ENCODE data around the gene OR52B6.

The OR52B6 gene, protein sequence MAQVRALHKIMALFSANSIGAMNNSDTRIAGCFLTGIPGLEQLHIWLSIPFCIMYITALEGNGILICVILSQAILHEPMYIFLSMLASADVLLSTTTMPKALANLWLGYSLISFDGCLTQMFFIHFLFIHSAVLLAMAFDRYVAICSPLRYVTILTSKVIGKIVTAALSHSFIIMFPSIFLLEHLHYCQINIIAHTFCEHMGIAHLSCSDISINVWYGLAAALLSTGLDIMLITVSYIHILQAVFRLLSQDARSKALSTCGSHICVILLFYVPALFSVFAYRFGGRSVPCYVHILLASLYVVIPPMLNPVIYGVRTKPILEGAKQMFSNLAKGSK

DNA sequence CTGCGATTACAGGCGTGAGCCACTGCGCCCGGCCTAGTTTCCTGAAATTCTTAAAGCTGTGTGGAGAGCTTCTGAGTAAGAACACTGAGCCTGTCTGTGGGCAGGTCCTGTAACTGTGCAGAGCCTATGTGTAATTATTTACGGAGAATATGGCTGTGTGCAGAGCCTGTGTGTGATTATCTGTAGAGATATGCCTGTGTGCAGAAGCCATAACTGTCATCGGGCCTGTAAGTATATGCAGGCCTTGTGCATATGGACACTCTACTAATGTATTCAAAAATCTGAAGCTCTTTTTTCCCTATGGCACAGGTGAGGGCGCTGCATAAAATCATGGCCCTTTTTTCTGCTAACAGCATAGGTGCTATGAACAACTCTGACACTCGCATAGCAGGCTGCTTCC lies at the start of gene OR52B6:
Gene OR52B6, plus strand, starts transcription at position 301 of the 400 bp plus-strand sequence. Its CDS starts 0 bp downstream, at position 301.
- Histone ChIP-seq H3K27me3 (ENCODE audit: control insufficient read depth, insufficient read depth, low read length) (no peaks in the 10 kb centered on the region), H3K4me3 (ENCODE audit: low read length) (no peak within 1 kb of the TSS), H3K27ac (ENCODE audit: low read length) (no peak within 1 kb of the TSS), H3K4me1 (ENCODE audit: control insufficient read depth, low read depth, low read length) (no peaks in the 10 kb centered on the region), H3K9me3 (ENCODE audit: control insufficient read depth, low read depth, low read length) (no peaks in the 10 kb centered on the region), H3K9ac (ENCODE audit: low read length) (no peak within 1 kb of the TSS), H3K36me3 (ENCODE audit: control insufficient read depth, low read depth, low read length) (no peaks in the 10 kb centered on the region)

- H3K9me3 ChIP-seq (ENCODE audit: control insufficient read depth, low read depth, low read length): no peaks in the 10 kb centered on the region
- H3K4me1 ChIP-seq (ENCODE audit: control insufficient read depth, low read depth, low read length): no peaks in the 10 kb centered on the region
- H3K9ac ChIP-seq (ENCODE audit: low read length): no peak overlapping the region
- H3K4me3 ChIP-seq (ENCODE audit: low read length): no peak overlapping the region
- H3K27me3 ChIP-seq (ENCODE audit: control insufficient read depth, insufficient read depth, low read length): no peaks in the 10 kb centered on the region
- H3K36me3 ChIP-seq (ENCODE audit: control insufficient read depth, low read depth, low read length): no peaks in the 10 kb centered on the region
- H3K27ac ChIP-seq (ENCODE audit: low read length): no peak overlapping the region
Observed at GRCh38 chr11:5531053-5531831, 49.4 kb upstream of the OR52B6 start.

DNA sequence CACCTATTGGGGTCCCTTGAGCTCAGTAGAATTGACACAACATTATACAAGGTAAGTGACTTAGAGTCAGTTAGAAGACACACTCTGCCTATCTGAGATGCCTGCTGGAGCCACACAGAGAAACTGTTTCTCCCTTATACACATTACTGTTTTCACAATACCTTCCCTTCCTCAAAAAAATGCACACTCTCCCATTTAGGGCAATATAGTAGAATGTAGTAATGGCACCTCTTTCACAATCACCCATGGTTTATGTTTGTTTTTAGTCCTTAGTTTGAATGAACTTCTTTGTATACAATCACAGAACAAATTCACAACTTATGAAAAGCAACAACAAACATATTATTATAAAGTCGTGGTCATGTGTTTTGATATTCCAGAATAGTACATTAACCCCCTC lies 46.6 kb upstream of the OR52B6 start:
- H3K9ac ChIP-seq (ENCODE audit: low read length): no peak overlapping the region
- no peaks in the 10 kb centered on the region for H3K9me3 ChIP-seq (ENCODE audit: control insufficient read depth, low read depth, low read length)
- no peak overlapping the region for H3K4me3 ChIP-seq (ENCODE audit: low read length)
- H3K27ac ChIP-seq (ENCODE audit: low read length): no peak overlapping the region
- H3K4me1 ChIP-seq (ENCODE audit: control insufficient read depth, low read depth, low read length): no peaks in the 10 kb centered on the region
- H3K27me3 ChIP-seq (ENCODE audit: control insufficient read depth, insufficient read depth, low read length): no peaks in the 10 kb centered on the region
- no peaks in the 10 kb centered on the region for H3K36me3 ChIP-seq (ENCODE audit: control insufficient read depth, low read depth, low read length)

DNA sequence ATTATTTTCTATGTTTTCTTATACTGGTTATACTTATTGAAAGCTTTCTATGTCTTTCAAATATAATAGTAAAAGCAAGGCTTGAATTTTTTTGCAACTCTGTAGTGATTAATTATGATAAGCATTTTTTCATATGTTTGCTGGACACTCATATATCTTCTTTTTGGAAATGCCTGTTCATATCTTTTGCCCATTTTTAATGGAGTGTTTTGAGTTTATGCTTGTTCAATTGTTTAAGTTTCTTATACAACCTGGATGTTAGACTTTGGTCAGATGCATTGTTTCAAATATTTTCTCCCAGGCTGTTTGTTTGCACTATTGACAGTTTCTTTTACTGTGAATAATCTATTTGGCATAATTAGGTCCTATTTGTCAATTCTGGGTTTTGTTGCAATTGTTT lies 44.2 kb upstream of the OR52B6 start:
- Histone ChIP-seq H3K9me3 (ENCODE audit: control insufficient read depth, low read depth, low read length) (no peaks in the 10 kb centered on the region), H3K27me3 (ENCODE audit: control insufficient read depth, insufficient read depth, low read length) (no peaks in the 10 kb centered on the region), H3K27ac (ENCODE audit: low read length) (no peak overlapping the region), H3K9ac (ENCODE audit: low read length) (no peak overlapping the region), H3K4me3 (ENCODE audit: low read length) (no peak overlapping the region), H3K36me3 (ENCODE audit: control insufficient read depth, low read depth, low read length) (no peaks in the 10 kb centered on the region), H3K4me1 (ENCODE audit: control insufficient read depth, low read depth, low read length) (no peaks in the 10 kb centered on the region)

DNA sequence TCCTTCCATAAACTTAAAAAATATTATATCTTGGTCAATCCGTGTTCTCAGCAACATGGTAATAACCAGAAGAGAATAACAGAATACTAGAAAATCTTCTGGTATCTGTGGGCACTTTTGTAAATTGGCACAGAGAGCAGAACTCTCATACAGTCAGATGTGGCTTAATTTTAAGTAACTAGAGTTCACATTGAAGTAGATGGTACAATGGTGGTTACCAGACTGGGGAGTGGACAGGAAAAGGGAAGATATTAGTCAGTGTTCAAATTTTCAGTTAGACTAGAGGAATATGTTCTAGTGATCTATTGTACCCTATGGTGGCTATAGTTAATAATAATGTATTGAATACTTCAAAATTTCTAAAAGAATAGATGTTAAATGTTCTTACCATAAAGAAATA lies 39.2 kb upstream of the OR52B6 start:
- Histone ChIP-seq H3K27me3 (ENCODE audit: control insufficient read depth, insufficient read depth, low read length) (no peaks in the 10 kb centered on the region), H3K27ac (ENCODE audit: low read length) (no peak overlapping the region), H3K9me3 (ENCODE audit: control insufficient read depth, low read depth, low read length) (no peaks in the 10 kb centered on the region), H3K9ac (ENCODE audit: low read length) (no peak overlapping the region), H3K4me1 (ENCODE audit: control insufficient read depth, low read depth, low read length) (no peaks in the 10 kb centered on the region), H3K36me3 (ENCODE audit: control insufficient read depth, low read depth, low read length) (no peaks in the 10 kb centered on the region), H3K4me3 (ENCODE audit: low read length) (no peak overlapping the region)

- Histone ChIP-seq H3K27ac (ENCODE audit: low read length) (no peak overlapping the region), H3K36me3 (ENCODE audit: control insufficient read depth, low read depth, low read length) (no peaks in the 10 kb centered on the region), H3K9ac (ENCODE audit: low read length) (no peak overlapping the region), H3K27me3 (ENCODE audit: control insufficient read depth, insufficient read depth, low read length) (no peaks in the 10 kb centered on the region), H3K4me3 (ENCODE audit: low read length) (no peak overlapping the region), H3K4me1 (ENCODE audit: control insufficient read depth, low read depth, low read length) (no peaks in the 10 kb centered on the region), H3K9me3 (ENCODE audit: control insufficient read depth, low read depth, low read length) (no peaks in the 10 kb centered on the region)
Observed at GRCh38 chr11:5546457-5546856, 34.2 kb upstream of the OR52B6 start.

- H3K27me3 ChIP-seq (ENCODE audit: control insufficient read depth, insufficient read depth, low read length): no peaks in the 10 kb centered on the region
Observed at GRCh38 chr11:5547982-5548381, 32.7 kb upstream of the OR52B6 start.

DNA sequence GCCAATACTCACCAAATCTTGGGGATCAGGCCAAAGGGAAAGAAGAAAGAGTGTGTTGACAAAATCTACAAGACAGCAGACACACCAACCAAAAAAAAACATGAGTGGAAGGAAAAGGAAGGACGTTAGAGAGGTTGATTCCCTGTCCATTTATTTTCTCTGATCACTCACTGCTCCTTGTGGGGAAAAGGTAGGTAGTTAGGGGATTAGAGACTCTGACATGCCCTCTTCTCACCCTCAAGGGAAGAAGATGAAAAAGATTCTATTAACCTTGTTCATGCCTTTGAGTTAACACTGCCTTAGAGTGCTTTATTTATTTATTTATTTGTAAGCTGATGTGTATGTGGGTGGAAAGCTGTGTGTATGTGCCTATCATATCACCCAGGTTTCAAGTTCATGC lies 32.2 kb upstream of the OR52B6 start, which contains the start of gene OR52H1:
Gene OR52H1, minus strand, starts transcription at position 101 of the 400 bp plus-strand sequence. CDS start 3,035 bp downstream, outside the sequence.
- Histone ChIP-seq H3K4me1 (ENCODE audit: control insufficient read depth, low read depth, low read length) (no peaks in the 10 kb centered on the region), H3K27ac (ENCODE audit: low read length) (no peak within 1 kb of the TSS), H3K27me3 (ENCODE audit: control insufficient read depth, insufficient read depth, low read length) (no peaks in the 10 kb centered on the region), H3K4me3 (ENCODE audit: low read length) (no peak within 1 kb of the TSS), H3K9ac (ENCODE audit: low read length) (no peak within 1 kb of the TSS), H3K36me3 (ENCODE audit: control insufficient read depth, low read depth, low read length) (no peaks in the 10 kb centered on the region), H3K9me3 (ENCODE audit: control insufficient read depth, low read depth, low read length) (no peaks in the 10 kb centered on the region)

More at GRCh38 chr11:5547982-5548381, 32.7 kb upstream of the OR52B6 start:
- no peak overlapping the region for H3K9ac ChIP-seq (ENCODE audit: low read length)
- H3K36me3 ChIP-seq (ENCODE audit: control insufficient read depth, low read depth, low read length): no peaks in the 10 kb centered on the region
- H3K4me1 ChIP-seq (ENCODE audit: control insufficient read depth, low read depth, low read length): no peaks in the 10 kb centered on the region
- no peak overlapping the region for H3K27ac ChIP-seq (ENCODE audit: low read length)
- no peaks in the 10 kb centered on the region for H3K9me3 ChIP-seq (ENCODE audit: control insufficient read depth, low read depth, low read length)
- no peak overlapping the region for H3K4me3 ChIP-seq (ENCODE audit: low read length)

DNA sequence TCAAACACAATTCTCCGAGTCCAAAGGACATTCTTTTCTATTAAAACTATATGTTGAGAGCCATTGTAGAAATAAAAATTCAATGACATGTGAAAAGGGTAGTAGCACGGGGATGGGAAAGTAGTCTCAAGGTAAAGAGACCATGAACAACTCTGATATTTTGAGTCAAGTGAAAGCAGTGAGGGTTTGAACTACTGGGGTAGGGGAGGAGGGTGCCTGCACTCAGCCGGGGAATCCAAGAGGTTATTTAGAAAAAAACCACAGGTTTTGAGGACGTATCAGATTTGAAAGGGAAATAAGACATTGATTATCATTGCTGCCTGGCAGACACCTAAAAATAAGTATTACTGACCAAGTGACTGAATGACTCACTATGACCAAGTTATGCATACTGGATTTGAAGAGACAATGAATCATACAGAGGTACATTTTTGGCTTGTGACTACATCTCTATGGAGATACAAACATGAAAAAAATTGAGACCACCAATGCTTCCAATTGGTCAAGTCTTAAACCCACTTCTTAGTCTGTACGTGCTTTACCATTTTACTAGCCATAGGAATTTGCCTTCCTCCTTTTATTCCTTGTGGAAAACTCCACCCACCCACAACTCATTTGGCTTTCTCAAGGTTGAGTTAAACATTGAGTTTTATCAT lies 30.1 kb upstream of the OR52B6 start:
- Histone ChIP-seq H3K36me3 (ENCODE audit: control insufficient read depth, low read depth, low read length) (no peaks in the 10 kb centered on the region), H3K27me3 (ENCODE audit: control insufficient read depth, insufficient read depth, low read length) (no peaks in the 10 kb centered on the region), H3K27ac (ENCODE audit: low read length) (no peak overlapping the region), H3K9me3 (ENCODE audit: control insufficient read depth, low read depth, low read length) (no peaks in the 10 kb centered on the region), H3K4me1 (ENCODE audit: control insufficient read depth, low read depth, low read length) (no peaks in the 10 kb centered on the region), H3K4me3 (ENCODE audit: low read length) (no peak overlapping the region), H3K9ac (ENCODE audit: low read length) (no peak overlapping the region)

DNA sequence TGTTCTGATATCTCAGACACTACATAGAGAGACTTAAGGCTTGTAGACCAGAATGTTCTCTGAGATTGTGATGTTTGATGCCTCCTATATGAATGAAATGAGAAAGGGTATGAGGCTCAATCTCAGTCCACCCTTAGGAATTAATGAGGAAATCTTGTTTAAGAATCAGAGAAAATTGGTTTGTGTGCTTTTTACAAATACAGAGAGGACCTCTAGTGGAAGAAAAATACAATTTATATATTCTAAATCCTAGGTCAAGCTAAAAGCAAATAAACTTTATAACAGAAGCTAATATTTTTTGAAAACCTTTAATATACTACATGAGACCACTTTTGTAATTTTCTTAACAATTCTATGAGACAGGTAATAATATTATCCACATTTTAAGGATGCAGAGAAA lies 27.3 kb upstream of the OR52B6 start:
- Histone ChIP-seq H3K4me3 (ENCODE audit: low read length) (no peak overlapping the region), H3K27ac (ENCODE audit: low read length) (no peak overlapping the region), H3K9me3 (ENCODE audit: control insufficient read depth, low read depth, low read length) (no peaks in the 10 kb centered on the region), H3K9ac (ENCODE audit: low read length) (no peak overlapping the region), H3K36me3 (ENCODE audit: control insufficient read depth, low read depth, low read length) (no peaks in the 10 kb centered on the region), H3K27me3 (ENCODE audit: control insufficient read depth, insufficient read depth, low read length) (no peaks in the 10 kb centered on the region), H3K4me1 (ENCODE audit: control insufficient read depth, low read depth, low read length) (peaks cover 8% of the 10 kb centered on the region)

- Histone ChIP-seq H3K9me3 (ENCODE audit: control insufficient read depth, low read depth, low read length) (no peaks in the 10 kb centered on the region), H3K36me3 (ENCODE audit: control insufficient read depth, low read depth, low read length) (no peaks in the 10 kb centered on the region), H3K4me3 (ENCODE audit: low read length) (no peak overlapping the region), H3K9ac (ENCODE audit: low read length) (no peak overlapping the region), H3K27ac (ENCODE audit: low read length) (no peak overlapping the region), H3K4me1 (ENCODE audit: control insufficient read depth, low read depth, low read length) (peaks cover 8% of the 10 kb centered on the region), H3K27me3 (ENCODE audit: control insufficient read depth, insufficient read depth, low read length) (no peaks in the 10 kb centered on the region)
Observed at GRCh38 chr11:5556596-5557188, 24.0 kb upstream of the OR52B6 start.
